ENCODE results near the gene FAM118A. TPM values are rescaled to one million over a fixed set of nuclear protein-coding genes. Genes with fewer than 3 reads are reported as not detected.

Gene FAM118A
- total and polyA plus RNA-seq, 2 experiments from 2014 or later = 11.9 to 20.3 TPM

- H3K4me3 Mint-ChIP-seq = no peak overlapping the region
- Histone ChIP-seq H3K4me2 (no peak overlapping the region), H3K27ac (ENCODE audit: low read depth) (0 out of 2 replicates have a peak overlapping the region, but pooled peaks have one; percentile 9), H3K79me2 (replicated peaks; ENCODE audit: insufficient read depth) (peaks cover 61% of the 10 kb centered on the region), H3K36me3 (ENCODE audit: insufficient read depth) (no peaks in the 10 kb centered on the region; the same call in 1 of the 2 replicates), H2AFZ (no peak overlapping the region), H4K20me1 (replicated peaks; ENCODE audit: insufficient read depth) (peaks cover 21% of the 10 kb centered on the region), H3K4me1 (ENCODE audit: insufficient read depth) (peaks cover 15% of the 10 kb centered on the region; the same call in 1 of the 2 replicates), H3K4me3 (no peak overlapping the region), H3K9me2 (ENCODE audit: insufficient read depth) (no peaks in the 10 kb centered on the region), H3K27me3 (ENCODE audit: insufficient read depth) (no peaks in the 10 kb centered on the region), H3F3A (replicated peaks; ENCODE audit: low read depth) (peaks cover 5% of the 10 kb centered on the region; the same call in 1 of the 2 replicates)
- TF ChIP-seq EZH2 (IDR thresholded peaks at IDR 0.05; ENCODE audit: low read depth, unreplicated experiment) (no peak), NANOG (IDR thresholded peaks at IDR 0.05; ENCODE audit: borderline replicate concordance) (no peak), CTCF (conservative IDR thresholded peaks at IDR 0.05; ENCODE audit: low read depth in 2 of 2) (no peak), STAT1 (IDR thresholded peaks at IDR 0.05; ENCODE audit: unreplicated experiment) (no peak)
- TF ChIP-seq, protein P1, sequence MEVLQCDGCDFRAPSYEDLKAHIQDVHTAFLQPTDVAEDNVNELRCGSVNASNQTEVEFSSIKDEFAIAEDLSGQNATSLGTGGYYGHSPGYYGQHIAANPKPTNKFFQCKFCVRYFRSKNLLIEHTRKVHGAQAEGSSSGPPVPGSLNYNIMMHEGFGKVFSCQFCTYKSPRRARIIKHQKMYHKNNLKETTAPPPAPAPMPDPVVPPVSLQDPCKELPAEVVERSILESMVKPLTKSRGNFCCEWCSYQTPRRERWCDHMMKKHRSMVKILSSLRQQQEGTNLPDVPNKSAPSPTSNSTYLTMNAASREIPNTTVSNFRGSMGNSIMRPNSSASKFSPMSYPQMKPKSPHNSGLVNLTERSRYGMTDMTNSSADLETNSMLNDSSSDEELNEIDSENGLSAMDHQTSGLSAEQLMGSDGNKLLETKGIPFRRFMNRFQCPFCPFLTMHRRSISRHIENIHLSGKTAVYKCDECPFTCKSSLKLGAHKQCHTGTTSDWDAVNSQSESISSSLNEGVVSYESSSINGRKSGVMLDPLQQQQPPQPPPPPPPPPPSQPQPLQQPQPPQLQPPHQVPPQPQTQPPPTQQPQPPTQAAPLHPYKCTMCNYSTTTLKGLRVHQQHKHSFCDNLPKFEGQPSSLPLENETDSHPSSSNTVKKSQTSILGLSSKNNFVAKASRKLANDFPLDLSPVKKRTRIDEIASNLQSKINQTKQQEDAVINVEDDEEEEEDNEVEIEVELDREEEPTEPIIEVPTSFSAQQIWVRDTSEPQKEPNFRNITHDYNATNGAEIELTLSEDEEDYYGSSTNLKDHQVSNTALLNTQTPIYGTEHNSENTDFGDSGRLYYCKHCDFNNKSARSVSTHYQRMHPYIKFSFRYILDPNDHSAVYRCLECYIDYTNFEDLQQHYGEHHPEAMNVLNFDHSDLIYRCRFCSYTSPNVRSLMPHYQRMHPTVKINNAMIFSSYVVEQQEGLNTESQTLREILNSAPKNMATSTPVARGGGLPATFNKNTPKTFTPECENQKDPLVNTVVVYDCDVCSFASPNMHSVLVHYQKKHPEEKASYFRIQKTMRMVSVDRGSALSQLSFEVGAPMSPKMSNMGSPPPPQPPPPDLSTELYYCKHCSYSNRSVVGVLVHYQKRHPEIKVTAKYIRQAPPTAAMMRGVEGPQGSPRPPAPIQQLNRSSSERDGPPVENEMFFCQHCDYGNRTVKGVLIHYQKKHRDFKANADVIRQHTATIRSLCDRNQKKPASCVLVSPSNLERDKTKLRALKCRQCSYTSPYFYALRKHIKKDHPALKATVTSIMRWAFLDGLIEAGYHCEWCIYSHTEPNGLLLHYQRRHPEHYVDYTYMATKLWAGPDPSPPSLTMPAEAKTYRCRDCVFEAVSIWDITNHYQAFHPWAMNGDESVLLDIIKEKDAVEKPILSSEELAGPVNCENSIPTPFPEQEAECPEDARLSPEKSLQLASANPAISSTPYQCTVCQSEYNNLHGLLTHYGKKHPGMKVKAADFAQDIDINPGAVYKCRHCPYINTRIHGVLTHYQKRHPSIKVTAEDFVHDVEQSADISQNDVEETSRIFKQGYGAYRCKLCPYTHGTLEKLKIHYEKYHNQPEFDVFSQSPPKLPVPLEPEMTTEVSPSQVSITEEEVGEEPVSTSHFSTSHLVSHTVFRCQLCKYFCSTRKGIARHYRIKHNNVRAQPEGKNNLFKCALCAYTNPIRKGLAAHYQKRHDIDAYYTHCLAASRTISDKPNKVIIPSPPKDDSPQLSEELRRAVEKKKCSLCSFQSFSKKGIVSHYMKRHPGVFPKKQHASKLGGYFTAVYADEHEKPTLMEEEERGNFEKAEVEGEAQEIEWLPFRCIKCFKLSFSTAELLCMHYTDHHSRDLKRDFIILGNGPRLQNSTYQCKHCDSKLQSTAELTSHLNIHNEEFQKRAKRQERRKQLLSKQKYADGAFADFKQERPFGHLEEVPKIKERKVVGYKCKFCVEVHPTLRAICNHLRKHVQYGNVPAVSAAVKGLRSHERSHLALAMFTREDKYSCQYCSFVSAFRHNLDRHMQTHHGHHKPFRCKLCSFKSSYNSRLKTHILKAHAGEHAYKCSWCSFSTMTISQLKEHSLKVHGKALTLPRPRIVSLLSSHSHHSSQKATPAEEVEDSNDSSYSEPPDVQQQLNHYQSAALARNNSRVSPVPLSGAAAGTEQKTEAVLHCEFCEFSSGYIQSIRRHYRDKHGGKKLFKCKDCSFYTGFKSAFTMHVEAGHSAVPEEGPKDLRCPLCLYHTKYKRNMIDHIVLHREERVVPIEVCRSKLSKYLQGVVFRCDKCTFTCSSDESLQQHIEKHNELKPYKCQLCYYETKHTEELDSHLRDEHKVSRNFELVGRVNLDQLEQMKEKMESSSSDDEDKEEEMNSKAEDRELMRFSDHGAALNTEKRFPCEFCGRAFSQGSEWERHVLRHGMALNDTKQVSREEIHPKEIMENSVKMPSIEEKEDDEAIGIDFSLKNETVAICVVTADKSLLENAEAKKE (CRISPR knock-in tag; IDR thresholded peaks at IDR 0.05) = no peak
- TF ChIP-seq, protein P2, sequence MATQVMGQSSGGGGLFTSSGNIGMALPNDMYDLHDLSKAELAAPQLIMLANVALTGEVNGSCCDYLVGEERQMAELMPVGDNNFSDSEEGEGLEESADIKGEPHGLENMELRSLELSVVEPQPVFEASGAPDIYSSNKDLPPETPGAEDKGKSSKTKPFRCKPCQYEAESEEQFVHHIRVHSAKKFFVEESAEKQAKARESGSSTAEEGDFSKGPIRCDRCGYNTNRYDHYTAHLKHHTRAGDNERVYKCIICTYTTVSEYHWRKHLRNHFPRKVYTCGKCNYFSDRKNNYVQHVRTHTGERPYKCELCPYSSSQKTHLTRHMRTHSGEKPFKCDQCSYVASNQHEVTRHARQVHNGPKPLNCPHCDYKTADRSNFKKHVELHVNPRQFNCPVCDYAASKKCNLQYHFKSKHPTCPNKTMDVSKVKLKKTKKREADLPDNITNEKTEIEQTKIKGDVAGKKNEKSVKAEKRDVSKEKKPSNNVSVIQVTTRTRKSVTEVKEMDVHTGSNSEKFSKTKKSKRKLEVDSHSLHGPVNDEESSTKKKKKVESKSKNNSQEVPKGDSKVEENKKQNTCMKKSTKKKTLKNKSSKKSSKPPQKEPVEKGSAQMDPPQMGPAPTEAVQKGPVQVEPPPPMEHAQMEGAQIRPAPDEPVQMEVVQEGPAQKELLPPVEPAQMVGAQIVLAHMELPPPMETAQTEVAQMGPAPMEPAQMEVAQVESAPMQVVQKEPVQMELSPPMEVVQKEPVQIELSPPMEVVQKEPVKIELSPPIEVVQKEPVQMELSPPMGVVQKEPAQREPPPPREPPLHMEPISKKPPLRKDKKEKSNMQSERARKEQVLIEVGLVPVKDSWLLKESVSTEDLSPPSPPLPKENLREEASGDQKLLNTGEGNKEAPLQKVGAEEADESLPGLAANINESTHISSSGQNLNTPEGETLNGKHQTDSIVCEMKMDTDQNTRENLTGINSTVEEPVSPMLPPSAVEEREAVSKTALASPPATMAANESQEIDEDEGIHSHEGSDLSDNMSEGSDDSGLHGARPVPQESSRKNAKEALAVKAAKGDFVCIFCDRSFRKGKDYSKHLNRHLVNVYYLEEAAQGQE (IDR thresholded peaks at IDR 0.05; ENCODE audit: unreplicated experiment) = no peak
- ATAC-seq (no peak), DNase-seq (ENCODE audit: low spot score) (no peak)
- no peak overlapping the region for H3K27ac Mint-ChIP-seq
- H3K36me3 Mint-ChIP-seq (ENCODE audit: low read depth) = peaks cover 30% of the 10 kb centered on the region
- H3K27me3 Mint-ChIP-seq (ENCODE audit: insufficient read depth, low read depth, poor library complexity) = peaks cover 5% of the 10 kb centered on the region
- no peaks in the 10 kb centered on the region for H3K9me3 Mint-ChIP-seq
- peaks cover 24% of the 10 kb centered on the region for H3K4me1 Mint-ChIP-seq
These were observed 12.1 kb downstream of the FAM118A start for GRCh38 chr22:45321827-45322226.
